ENCODE data around the gene PTPA.

The PTPA gene

DNA sequence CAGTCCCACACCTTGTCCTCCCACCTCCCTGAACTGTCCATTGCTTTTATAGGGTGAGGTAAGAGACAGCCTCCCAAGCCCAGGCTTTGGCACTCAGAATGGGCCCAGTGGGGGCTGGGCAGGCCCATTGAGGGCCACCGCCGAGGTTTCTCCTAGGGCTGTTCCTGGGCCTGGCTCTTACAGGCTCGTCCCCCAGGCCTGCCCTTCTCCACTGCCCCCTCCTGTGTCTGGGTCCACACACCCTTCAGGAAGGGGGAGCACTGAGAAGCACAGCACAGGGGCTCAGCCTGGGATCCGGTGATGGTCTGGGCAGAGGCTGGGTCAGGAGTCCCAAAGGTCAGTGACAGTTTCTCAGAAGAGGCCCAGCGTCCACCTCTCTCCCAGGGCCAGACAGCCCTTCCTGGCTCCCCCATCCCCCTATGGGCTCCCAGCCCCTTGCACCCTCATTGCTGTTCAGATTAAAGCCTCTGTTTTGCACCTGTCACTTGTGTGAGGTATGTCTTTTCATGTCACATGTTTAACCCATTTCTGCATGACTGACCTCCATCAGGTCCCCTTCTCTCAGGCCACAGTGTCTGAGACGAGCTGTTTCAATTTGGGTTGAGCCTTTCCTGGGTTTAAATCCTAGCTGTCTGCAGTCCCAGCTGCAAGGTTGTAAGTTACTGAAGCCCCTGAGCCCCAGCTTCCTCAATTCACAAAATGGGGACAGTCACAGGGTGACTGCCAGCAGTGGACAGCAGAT is 37.4 kb downstream of the PTPA start:
- TF ChIP-seq, protein P1, sequence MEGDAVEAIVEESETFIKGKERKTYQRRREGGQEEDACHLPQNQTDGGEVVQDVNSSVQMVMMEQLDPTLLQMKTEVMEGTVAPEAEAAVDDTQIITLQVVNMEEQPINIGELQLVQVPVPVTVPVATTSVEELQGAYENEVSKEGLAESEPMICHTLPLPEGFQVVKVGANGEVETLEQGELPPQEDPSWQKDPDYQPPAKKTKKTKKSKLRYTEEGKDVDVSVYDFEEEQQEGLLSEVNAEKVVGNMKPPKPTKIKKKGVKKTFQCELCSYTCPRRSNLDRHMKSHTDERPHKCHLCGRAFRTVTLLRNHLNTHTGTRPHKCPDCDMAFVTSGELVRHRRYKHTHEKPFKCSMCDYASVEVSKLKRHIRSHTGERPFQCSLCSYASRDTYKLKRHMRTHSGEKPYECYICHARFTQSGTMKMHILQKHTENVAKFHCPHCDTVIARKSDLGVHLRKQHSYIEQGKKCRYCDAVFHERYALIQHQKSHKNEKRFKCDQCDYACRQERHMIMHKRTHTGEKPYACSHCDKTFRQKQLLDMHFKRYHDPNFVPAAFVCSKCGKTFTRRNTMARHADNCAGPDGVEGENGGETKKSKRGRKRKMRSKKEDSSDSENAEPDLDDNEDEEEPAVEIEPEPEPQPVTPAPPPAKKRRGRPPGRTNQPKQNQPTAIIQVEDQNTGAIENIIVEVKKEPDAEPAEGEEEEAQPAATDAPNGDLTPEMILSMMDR (IDR thresholded peaks at IDR 0.05; ENCODE audit: low read depth, low read length, missing control alignments) = no peak
- no peak for DNase-seq
- in situ Hi-C loops (cut with HindIII; ENCODE audit: low pct_ligation_motif_present, low sequenced_read_pairs) = no loop called here
- Histone ChIP-seq H3K27ac (no peak overlapping the region), H3K27me3 (replicated peaks) (no peaks in the 10 kb centered on the region), H3K36me3 (replicated peaks) (peaks cover 18% of the 10 kb centered on the region), H3K4me3 (ENCODE audit: low read depth, low read length) (no peak overlapping the region)

DNA sequence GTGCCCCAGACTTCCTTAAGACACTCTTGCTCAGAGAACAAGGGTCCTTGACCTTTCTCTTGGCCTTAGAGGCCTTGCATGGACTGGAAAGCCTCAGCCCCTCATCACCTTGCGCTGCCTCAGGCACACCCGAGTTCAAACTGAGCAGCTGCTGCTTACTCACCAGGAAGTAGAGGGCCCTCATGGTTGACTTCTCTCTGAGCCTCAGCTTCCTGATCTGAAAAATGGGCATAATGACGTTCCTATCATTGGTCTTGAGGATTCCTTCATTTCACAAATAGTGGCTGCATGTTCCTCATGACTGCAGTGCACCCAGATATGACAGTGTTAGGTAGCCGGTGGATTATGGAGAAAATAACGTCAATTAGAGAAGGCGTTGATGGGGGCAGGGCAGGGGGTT is 38.2 kb downstream of the PTPA start:
- in situ Hi-C loops (cut with HindIII; ENCODE audit: low pct_ligation_motif_present, low sequenced_read_pairs) = no loop called here
- Histone ChIP-seq H3K27ac (no peak overlapping the region), H3K4me3 (ENCODE audit: low read depth, low read length) (no peak overlapping the region), H3K27me3 (replicated peaks) (no peaks in the 10 kb centered on the region), H3K36me3 (replicated peaks) (peaks cover 12% of the 10 kb centered on the region)
- TF ChIP-seq, protein P1 (IDR thresholded peaks at IDR 0.05; ENCODE audit: low read depth, low read length, missing control alignments) = no peak
- no peak for DNase-seq

DNA sequence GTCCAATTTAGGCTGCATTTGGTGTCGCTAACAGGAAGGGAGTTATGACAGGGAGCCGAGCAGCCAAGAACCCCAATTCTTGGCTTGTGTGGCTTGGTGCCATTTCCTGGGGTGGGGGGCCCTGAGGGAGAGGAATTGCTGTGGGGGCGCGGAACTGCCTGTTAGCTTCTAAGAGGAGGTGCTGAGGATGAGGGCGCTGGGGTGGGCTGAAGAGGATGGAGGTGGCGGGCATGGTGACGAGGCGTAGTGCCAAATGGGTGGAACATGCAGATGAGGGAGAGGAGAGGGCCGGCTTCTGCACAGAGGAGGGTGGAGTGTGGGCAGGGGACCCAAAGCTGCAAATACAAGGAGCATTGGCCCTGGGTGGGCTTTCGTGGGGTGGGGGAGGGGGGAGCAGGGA is 38.9 kb downstream of the PTPA start:
- peaks cover 13% of the 10 kb centered on the region for H3K36me3 ChIP-seq (replicated peaks)
- no peak overlapping the region for H3K4me3 ChIP-seq (ENCODE audit: low read depth, low read length)
- TF ChIP-seq, protein P1 (IDR thresholded peaks at IDR 0.05; ENCODE audit: low read depth, low read length, missing control alignments) = no peak
- no peaks in the 10 kb centered on the region for H3K27me3 ChIP-seq (replicated peaks)
- no peak overlapping the region for H3K27ac ChIP-seq
- in situ Hi-C loops (cut with HindIII; ENCODE audit: low pct_ligation_motif_present, low sequenced_read_pairs) = loop anchor here (25.0 kb wide), 1 partner anchor 187 kb away; no protein-coding TSS in a partner anchor
- DNase-seq = no peak

DNA sequence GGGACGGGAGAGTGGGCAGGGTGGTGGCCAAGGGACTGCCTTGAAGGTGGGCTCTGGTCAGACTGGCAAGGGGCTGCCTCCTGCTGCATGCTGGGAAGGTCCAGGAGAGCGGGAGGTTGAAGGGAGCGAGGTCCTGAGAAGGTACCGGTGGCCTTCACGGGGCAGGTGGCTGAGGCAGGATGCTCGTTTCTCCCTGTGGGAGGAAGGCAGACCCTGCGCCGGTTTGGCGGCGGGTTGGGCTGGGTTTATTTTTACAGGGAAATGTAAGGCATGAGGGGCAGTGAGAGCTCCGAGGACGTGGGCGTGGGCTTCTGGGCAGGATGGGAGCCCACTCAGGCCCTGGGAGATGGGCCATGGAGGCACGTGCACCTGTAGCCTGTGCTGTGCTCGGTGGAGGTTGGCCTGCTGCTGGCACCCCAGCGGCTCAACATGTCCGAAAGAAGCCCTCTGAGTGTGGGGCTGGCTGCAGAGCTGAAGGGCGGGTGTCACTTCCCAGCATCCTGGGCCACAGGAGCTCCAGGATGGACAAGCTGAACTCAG is 39.5 kb downstream of the PTPA start:
- TF ChIP-seq, protein P1 (IDR thresholded peaks at IDR 0.05; ENCODE audit: low read depth, low read length, missing control alignments) = no peak
- Histone ChIP-seq H3K4me3 (ENCODE audit: low read depth, low read length) (no peak overlapping the region), H3K36me3 (replicated peaks) (peaks cover 15% of the 10 kb centered on the region), H3K27ac (no peak overlapping the region), H3K27me3 (replicated peaks) (no peaks in the 10 kb centered on the region)
- in situ Hi-C loops (cut with HindIII; ENCODE audit: low pct_ligation_motif_present, low sequenced_read_pairs) = loop anchor here (25.0 kb wide), 1 partner anchor 187 kb away; no protein-coding TSS in a partner anchor
- no peak for DNase-seq

DNA sequence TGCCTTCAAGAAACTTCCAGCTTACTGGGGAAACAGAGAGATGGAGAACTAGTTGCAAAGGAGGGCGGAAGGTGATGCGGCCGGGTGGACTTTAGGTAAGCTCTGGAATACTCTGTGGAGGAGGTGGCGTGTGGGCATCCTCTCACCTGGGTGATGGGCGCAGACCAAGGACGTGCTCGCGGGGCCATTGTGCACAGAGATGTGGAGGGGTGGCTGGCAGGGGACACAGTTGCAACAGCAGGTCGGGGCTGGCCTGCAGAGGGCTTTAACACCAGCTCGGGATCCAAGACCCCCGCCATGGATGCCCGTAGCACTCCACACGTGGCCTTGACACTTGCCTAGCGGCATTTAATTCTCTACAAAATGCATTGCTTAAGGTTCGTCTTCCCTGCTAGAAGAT is 40.3 kb downstream of the PTPA start:
- Histone ChIP-seq H3K36me3 (replicated peaks) (peaks cover 15% of the 10 kb centered on the region), H3K4me3 (ENCODE audit: low read depth, low read length) (no peak overlapping the region), H3K27me3 (replicated peaks) (no peaks in the 10 kb centered on the region), H3K27ac (no peak overlapping the region)
- no peak for DNase-seq
- TF ChIP-seq, protein P1 (IDR thresholded peaks at IDR 0.05; ENCODE audit: low read depth, low read length, missing control alignments) = no peak
- in situ Hi-C loops (cut with HindIII; ENCODE audit: low pct_ligation_motif_present, low sequenced_read_pairs) = loop anchor here (25.0 kb wide), 1 partner anchor 186 kb away; no protein-coding TSS in a partner anchor

All from brain microvascular endothelial cell (primary cell).